SW480 (cell line): ENCODE data around the gene SIAH3.

Experiments used
- DNase-seq: peaks from one replicate; pipeline ENCODE4 v3.0.0-alpha.2; 2016; ENCODE audit warnings: low spot score

SIAH3 gene

DNA sequence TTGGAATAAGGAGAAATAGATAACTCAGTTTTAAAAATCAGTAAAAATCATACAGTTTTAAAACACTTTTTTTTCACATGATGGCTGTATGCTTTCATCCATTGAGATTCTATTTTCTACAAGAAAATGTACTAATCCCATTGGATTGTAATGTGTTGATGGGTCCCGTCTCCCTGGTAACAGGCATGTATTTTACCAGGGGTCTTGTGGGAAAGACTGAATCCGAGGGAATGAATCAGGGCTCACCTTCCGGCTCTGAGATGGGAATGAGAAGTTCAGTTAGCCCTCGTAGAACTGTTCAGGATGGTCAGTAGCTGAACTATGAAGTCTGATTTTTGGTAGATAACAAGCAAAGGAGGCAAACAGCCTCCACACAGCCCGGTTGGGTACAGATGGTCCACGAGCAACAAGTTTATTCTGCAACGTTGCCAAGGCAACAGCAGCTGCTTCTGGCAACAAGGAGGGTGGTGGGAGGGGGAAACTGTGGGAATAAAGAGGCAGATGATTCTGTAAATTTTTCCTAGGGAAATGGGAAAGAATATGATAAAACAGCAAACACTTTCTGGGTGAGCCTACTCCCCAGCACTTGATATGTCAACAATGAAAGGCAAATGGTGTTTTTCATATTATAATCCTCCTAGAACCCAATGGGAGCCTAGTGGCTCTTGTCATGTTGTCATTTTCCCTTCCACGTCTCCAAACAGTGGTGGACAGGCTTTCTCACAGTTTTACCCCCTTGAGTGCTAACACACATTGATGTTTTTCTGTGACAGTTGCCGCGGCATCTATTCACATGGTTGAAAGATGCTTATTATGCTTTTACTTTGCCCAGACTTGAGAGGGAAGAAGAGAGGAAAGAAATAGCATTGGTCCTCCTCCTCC, 12.4 kb upstream of the SIAH3 start:
- no peak for DNase-seq

DNA sequence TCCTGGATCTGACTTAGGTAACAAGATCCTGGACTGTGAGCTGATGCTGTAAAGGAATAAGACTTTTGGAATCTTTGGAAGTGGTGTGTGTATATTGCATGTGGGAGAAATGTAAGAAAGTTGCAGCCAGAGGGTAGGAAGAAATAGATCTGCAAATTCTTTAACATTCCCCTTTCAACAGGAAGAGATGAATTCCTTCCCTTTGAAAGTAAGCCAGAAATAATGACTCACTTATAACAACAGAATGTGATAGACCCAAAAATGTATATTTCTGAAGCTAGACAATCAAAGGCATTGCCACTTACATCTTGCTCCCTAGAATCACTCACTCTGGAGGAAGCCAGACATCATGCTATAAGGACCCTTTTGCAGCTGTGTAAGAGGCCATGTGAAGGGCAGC, 9.8 kb upstream of the SIAH3 start:
- DNase-seq = no peak

DNA sequence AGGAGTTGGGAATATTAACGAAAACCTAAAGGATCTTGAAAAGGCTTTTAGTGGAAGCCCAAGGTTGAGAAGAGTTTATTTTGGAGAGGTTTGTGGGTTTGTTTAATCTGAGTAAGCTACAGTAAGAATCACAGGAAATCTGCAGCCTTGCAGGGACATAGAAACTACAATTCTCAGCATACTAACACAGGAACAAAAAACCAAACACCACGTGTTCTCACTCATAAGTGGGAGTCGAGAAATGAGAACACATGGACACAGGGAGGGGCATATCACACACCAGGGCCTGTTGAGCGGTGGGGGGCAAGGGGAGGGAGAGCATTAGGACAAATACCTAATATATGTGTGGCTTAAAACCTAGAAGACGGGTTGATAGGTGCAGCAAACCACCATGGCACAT, 8.7 kb upstream of the SIAH3 start:
- DNase-seq = no peak

DNA sequence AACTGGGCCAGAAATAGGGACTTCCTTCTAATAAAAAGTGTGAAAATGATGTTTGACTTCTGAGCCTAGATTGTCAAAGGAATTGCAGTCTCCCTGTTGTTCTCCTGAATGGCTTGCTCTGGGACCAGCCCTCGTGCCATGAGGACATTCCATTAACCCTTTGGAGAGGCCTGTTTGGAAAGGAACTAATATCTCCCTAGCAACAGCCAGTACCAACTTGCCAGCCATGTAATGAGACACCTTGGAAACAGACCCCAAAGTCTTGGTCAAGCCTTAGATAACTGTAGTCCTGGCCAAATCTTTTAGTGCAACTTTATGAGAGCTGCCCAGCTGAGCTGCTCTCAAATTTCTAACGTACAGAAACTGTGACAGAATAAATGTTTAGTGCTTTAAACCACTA, 8.2 kb upstream of the SIAH3 start:
- no peak for DNase-seq

DNA sequence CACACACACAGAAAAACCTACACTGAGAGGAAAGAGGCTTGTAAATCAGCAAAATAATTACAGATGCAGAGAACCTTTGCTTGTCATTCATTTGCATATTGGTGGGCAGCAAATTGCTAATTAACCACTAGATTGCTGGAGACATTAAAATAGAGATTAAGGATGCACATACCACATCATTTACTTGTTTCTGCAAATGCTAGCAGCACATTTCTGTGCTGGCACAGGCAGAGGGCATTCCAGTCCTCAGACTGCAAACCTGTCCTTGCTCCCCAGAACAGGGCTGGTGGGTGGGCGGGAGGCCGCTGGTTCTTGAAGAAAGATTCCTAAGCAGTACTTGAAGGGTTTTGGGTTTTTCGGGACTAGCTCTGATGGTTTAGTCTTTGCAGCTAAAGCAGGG, 941 bp upstream of the SIAH3 start:
- DNase-seq = no peak

DNA sequence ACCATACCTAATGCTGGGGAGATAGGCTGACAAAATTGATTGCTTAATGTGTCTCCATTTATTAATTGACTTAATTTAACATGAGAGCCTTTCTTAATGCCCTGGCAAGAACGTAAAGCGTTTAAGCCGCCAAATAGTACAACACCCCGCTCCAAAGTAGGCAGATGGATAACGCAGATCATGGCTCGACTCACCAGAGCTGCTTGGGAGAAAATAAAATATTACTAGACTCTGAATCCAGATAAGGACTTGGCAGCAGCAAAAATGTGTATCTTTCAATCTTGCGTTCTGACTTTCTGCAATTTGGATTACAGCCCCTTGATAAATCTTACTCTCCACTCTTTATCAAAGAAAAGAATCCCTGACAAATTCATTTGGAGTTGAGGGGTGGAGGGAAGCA, 403 bp upstream of the SIAH3 start:
- DNase-seq = no peak

DNA sequence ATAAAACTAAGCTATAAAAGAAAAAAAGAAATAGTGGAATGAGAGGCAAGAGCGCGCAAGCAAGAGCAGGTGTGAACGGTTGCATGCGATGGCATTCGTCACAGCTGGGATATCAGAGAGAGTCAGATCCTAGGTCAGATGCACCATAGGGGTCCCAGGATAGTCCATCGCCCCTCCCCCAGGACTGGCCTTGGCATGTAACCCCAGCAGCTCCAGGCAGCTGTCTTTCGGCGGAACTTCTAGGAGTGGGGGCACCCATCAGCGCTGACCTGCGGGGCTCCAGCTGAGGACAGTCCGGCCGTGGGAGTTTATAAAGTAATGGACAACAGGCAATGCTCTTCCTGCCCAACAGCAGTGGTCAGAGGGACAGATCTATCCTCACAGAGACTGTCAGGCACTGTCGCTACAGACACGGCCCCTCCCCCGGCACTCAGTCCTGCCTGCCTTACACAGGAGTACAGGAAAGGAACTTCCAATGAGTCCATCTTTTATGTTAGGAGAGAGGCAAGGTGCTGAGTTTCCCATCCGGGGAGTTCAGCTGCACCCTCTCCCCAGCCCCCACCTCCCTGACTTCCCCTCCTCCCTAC, 1.4 kb downstream of the SIAH3 start:
- no peak for DNase-seq

DNA sequence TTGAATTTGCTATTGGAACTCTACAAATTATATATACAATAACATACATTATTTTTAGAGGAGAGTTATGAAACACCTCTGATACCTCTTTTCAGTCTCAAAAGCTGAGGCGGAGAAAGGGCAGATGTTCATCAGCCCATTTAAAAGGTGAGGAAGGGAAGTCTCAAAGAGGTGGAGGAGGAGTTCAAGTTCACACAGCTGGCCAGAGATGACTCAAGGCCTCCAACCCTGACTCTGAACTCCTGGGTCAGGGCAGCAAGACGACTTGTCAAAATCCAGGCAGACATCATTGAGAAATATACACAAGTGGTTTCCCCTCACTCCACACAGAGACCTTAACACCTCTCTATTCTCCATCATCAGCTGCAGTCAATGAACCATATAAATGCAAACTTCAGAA, 2.1 kb downstream of the SIAH3 start:
- DNase-seq = no peak

DNA sequence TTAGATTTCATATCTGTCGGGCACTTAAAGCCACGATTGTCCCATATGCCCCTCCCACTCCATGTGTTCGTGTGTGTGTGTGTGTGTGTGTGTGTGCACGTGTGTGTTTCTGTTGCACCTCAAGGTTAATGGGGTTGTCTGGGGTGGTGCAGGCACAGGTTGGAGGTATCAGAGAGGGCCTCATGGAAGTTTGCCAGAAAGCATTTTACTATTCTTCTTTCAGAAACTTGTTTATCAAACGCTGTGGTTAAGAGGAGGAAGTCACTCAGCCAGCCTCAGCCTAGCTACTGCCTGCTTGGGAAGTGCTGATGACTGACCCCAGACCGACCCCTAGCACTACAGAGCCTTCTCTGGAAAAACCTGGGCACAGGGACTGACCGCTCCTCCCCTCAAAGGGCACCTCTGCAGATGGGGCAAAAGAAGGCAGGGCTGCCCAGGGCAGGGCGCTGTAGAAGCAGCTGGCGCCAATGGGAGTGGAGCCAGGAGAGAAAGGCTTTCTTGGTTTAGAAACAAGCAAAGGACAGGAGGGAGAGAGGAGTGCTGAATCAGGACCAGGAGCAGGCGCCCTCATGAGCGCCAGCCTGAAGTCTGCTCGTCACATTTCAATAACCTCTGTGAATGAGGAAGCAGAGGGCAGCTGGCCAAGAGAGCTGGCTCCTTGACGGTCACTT, 3.9 kb downstream of the SIAH3 start:
- no peak for DNase-seq

DNA sequence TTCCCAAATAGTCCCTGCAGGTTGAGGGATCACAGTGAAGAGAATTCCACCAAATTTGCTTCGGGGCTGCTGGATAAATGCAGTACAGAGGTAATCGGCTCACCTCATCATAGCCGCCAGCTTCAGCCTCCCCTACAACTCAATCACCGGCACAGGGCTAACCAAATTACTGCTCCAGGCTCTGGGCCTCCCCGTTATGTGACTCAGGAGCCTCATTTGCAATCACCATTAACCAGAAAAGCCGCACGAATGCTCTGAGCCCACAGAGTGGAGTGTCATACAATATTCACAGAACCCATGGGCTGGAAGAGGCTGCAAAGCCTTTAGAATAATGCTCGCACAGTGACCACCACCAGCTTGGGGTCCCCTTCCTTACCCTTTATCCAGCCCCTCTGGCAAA, 4.9 kb downstream of the SIAH3 start:
- DNase-seq = no peak

DNA sequence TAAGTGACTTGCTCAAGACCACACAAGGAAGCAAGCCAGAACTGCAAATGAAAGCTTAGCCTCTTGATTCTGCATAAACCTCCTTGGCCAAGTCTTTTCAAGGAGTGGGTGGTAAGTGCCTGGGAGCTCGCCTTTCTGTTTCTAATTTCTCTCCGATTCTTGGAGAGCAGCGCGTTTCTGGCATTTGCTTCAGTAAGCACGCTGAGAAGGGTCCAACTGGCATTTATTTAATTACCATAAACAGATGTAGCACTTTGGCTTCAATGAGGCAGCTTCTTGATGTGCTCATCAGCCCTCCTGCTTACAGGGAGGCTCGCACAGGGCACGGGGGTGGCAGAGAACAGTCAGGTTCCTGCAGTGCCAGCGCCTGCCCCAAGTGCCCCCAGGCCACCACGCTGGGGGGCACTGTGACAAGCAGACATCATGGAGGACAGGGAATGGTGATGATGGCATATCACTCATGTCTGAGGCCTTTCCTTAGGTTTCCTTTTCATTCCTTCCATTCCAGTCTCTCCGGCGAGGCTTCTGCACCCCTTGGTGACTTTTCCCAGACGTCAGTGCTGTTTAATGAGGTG, 13.3 kb downstream of the SIAH3 start:
- DNase-seq = no peak

DNA sequence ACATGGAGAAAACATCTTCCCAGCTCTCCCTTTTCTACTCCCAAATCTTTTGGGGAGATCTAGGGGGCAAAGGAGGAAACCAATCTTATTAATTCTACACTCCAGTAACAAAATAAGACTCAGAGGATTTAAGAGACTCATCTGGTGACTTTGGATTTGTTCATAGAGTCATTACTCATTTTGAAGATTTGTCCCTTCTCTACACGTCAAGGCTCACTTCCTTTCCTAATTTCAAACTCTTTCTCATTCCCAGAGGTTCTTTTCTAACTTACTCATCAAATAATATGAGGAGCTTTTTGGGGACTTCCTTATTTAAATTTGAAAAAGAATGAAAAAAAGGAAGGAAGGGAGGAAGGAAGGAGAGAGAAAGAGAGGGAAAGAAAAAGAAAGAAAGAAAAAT, 14.4 kb downstream of the SIAH3 start:
- no peak for DNase-seq

DNA sequence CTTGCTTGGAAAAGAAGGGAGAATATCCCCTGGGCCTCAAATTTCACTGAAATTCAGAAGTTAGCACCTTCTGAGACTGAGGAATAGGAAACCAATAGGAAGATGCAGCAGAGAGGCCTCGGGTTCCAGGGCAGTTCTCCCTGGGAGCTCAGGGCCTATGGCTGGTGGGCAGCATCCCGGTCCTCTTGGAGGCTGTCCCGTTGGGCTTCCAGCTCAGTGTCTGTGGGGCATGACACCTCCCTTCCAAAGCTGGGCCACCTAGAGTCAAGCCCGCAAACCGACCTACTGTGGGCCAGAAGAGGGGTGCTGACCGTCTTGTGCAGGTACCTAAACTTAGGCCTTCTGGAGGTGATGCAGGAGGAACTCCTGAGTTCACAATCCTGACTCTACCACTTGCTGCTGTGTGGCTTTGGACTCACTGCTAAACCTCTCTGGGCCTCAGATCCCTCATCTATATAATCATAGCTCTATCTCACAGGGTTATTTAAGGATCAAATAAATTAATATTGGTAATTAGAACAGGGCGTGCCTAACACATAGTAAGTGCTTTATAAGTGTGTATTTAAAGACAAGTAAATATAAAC, 17.1 kb downstream of the SIAH3 start:
- no peak for DNase-seq

DNA sequence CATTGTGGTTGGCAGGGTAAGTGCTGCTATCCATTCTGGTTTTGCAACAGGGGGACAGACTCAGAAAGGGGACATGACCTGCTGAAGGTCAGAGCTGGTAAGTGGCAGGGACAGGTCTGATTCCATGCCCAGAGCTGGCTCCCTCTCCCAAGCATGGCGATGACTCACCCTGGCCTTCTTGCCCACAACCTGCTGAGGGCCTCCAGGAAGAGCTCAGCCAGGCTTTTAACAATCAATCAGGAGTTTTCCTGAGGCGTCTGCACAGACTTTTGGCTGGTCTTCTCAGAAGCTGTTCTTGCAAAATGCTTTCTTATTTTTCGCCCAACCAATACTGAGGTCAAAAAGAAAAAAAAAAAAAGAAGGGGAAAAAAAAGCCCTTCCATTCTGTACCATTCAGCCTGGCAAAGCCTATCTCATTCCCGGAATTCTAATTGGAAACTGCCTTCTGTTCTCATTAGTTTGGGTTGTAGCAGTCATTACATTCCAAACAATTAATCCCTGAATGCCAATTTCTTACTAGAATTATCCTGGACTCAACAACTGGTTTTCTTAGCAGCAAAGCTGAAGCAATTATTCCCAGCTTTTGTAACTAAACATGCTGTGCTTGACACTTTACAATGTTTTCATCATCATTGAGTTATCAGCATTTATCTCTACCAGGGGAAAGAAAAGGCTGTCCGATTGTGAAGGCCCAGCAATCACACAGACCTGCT, 17.7 kb downstream of the SIAH3 start:
- DNase-seq = peak; percentile 66

DNA sequence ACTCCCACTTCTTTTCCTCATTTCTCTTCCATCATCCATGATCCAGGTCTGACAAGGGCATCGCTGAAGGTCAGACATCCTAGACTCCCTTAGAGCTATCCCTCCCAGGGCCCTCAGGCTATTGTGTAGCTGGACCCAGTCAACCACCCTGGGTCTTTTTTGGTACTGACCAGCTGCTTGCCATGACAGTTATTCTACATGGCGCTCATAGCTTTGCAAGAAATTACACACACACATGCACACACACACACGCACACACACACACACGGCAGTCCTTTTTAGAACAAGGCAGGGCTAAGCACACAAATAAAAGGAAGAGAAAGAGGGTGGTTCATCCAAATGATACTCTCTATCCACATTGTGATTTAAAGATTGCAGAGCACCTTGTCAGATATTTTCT, 18.3 kb downstream of the SIAH3 start:
- DNase-seq = no peak

DNA sequence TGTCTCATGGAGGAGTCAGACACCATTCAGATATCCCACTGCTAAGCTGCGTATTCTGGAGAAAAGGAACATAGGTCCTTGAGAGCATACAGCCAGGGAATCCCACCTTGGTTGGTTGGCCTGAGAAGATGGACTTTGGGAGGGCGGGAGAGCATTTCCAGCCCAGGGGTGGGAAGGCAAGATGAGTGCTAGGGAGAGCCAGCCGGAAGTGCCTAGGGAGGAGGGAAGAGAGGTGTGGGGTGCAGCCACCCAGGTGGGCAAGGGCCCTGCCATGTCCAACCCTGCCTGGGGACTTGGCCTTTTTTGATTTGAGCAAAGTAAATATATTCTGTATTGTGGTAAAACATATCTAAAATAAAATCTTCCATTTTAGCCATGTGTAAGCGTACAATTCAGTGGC, 19.7 kb downstream of the SIAH3 start:
- no peak for DNase-seq

DNA sequence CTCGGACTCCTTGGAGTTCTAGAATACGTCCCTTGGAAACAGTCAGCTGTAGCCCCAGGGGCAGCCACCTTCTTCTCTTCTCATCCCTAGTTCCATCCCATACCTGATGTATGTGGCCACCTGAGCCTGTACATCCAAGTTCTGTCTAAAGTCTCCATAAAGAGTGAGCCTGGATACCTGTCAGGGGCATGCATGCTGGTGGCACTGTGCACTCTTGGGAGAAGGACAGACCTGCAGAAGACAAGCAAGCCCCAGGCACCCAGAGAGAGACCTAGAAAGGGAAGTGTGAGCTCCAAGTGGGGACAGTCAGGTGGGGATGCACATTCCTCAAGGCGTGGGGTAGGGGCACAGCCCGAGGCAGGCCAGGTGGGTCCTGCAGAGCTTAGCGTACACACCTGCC, 21.4 kb downstream of the SIAH3 start:
- no peak for DNase-seq

DNA sequence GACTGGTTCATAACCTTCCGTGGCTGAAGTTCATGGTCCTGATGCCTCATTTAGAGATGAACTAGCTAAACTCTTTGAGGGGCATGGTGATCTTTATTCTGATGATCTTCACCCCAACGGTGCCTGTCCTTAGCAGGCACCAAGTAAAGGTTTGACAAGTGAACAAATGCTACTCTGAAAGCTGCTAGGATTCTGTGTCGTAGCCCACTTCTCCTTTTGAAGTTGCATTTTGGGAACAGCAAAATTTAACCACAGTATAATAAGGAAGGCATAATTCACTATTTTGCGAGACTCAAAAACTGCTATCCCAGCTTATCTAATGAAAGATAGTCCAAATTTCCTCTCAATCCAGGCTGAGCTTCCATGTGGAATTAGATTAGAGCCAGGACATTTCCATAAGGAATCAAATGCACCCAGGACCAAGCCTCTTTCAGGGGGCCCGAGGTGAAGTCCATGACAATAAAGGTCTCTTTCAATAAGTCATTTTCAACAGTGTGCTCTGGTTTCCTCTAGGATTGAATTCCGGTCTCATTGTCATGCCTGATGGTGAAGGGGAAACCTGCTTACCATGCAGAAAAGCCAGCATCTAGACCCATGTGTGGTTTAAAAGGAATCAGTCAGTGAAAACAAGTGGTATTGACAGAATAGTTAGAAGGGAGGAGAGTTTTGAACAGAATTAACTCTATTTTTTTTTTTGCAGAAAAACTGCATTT, 23.1 kb downstream of the SIAH3 start:
- no peak for DNase-seq

DNA sequence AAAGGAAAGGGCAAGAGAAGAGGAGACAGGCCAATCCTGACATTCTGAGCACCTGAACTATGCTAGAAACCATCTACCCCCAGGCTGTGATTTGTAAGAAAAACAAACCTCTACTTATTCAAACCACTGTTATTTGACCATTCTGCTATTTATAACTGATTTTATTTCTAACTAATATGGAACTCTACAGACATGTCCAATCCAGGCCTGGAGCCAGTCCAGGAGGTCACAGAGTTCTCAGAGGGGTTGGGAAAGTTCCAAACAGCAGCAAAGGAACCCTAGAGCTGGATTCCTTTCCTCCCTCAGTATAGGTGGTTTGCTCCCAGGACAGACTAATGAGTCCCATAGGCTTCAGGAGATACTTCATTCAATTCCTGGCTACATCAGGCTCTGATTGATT, 24.2 kb downstream of the SIAH3 start:
- DNase-seq = no peak

DNA sequence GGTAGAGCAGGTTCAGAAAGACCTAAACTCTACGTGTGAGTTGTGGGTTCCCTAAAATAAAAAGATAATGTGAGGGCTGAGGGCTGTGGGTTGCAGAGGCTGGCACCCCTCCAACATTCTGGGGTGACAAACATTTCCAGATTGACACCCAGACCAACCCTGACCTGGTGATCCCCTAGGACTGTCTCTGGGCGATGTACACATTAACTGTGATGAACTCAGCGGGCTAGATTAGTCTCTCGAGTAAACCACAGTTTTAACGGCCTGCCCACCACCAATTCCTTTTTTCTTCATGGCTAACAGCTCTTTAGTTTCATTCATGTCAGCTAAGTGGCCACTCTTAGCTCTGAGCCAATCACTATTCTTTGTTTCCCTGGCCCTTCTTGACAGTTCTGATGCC, 24.8 kb downstream of the SIAH3 start:
- DNase-seq = no peak

DNA sequence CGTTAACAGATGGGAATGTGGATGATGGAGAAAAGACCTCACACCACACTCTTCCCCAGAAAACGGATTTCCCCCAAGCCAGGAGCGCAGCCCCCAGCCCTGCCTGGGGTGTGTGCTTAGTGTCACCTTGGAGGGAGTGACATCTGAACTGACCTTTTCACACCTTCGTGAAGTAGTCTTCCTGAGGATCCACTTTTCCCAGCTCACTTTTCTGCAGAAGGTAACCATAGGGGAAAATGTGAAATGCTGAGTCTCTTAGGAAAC, 26.2 kb downstream of the SIAH3 start:
- no peak for DNase-seq

DNA sequence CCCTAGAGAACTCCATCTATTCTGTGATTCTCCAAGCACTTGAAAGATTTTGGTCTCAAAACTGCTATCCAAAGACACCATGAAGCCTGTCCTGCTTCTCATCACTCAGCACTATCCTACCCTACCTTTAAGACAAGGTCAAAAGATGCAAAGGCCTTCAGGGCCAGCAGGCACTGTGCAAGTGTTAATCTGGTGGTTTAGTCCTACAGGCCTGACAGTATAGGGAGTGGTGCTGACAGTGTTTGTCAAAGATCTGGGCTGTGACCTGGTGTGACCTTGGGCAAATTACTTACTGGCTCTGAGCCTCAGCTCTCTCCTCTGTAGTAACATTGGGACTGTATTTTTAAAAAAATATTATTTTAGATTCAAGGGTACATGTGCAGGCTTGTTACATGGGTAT, 28.0 kb downstream of the SIAH3 start:
- DNase-seq = no peak
